Right lung (tissue), 10 donors: ENCODE data around the gene C5orf52. TPM values are rescaled to one million over a fixed set of nuclear protein-coding genes. Genes with fewer than 3 reads are reported as not detected.
"Not testable (repeated sequence)": the region's sequence is repeated elsewhere in the genome, so short reads cannot be mapped to it uniquely, and the experiment has no call there.

Source experiments
- DNase-seq, 2 donors: peaks; one replicate each; pipeline ENCODE4 v3.0.0-alpha.2; 2013
- long read RNA-seq, 8 donors: transcript quantifications; one replicate each; lab custom pipeline, GENCODE V29; 2026
- polyA plus RNA-seq, 5 donors: library from polyadenylated mRNA; unstranded; fragments of 120-200 nt; gene quantifications; one replicate each; pipeline versions ENCODE4 v1.2.1 to v1.2.3, GENCODE V29; 2013; ENCODE audit warnings: inconsistent platforms in 1 of 5, low replicate concordance in 1 of 5; ENCODE audit not compliant: insufficient read length in 5 of 5, insufficient read depth in 1 of 5

Gene C5orf52
- not detected for polyA plus RNA-seq
- long read RNA-seq, donor 1 = 0 reads
- long read RNA-seq, donor 2 = 0 reads
- long read RNA-seq, donor 3 = 0 reads
- long read RNA-seq, donor 4 = 0 reads
- long read RNA-seq, donor 5 = 0 reads
- long read RNA-seq, donor 6 = 0 reads
- long read RNA-seq, donor 7 = 0 reads
- long read RNA-seq, donor 8 = 0 reads

DNA sequence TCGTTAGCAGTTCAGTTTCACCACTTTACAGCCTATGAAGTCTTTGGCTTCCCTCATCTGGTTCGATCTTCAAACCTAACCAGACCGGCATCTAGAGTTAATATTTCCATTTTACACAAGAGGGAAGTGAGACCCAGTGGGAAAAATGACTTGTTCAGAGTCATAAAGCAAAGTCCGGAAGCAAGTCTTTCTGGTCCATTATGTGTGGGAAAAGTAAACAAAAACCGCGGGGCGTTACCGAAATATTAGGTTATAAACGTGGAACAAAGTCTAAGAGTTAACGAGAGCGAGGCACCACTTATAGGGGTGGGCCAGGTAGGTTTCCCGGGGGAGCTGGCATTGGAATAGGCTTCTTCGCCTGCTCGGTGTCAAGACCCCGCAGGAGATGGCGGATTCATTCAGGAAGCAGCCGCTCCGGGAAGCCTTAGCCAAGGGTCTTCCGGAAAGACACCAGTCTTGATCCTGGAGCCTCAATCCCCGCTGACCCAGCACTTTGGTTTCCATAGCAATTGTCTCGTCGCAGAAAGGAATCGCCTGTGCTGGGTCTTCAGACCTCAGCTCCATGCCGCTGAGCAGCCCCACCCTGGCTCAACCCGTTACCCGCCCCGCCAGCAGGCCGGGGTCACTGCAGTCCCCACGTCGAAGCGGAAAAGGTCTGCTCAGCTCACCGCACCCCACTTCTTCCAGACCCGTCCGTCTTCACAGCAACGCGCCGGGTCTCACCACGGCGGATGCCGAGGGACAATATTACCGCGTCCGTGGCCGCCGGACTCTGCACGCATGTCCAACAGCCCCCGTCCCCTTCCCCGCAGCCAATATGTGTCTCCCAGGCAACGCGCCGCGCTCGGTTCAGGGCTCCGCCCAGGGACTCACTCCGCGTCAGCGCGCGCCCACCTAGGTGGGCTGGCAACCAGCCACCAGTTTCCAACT is at the start of gene C5orf52:
Gene C5orf52 (plus strand): TSS at position 872 of the 930 bp plus-strand sequence. CDS start 82 bp downstream, outside the sequence.
- peak; percentile 19 to 22 for DNase-seq

DNA sequence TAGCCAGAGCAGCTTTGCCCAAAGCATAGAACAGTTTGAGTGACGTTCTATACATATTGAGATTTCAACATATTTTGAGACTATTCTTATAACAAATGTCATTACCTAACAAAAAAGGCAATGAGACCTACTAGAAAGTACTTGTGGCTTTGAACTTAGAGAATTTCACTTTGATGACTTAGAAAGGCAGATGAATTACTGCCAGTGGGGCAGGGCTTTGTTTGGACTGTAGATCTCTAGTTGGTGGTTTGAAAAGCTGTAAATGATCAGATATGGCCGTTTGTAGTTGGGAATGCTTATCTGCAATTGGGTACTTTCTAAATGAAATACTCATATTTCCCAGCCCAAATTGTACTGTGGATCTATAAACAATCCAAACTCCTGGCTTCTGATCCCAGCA is 47.2 kb upstream of the C5orf52 start:
- DNase-seq = no peak

DNA sequence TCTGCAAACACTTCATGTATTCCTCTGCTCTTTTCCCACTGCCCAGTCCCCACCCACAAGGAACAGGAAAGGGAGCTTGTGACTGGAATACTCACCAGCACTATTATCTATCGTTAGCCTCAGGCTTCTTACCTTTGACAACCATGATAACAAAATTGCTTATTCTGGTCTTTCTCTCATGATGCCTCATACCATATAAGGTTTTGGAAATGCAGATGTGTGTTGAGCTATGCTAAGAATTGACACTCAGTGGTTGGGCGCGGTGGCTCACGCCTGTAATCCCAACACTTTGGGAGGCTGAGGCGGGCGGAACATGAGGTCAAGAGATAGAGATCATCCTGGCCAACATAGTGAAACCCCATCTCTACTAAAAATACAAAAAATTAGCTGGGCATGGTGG is 44.5 kb upstream of the C5orf52 start:
- no peak for DNase-seq

DNA sequence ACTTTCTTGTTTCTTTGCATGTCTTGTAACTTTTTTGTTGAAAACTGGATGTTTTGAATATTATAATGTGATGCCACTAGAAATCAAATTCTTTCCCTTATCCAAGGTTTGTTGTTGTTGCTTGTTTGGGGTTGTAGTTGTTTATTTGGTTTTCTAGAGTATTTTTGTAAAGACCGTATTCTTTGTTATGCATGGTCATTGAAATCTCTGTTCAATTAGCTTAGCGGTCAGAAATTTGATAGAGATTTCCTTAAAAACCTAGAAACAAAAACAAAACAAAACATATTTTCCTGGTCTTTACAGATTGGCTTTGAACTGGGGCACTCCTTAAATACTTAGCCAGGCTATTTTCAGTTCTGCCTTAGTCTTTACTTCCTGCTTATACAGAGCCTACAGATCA is 41.0 kb upstream of the C5orf52 start:
- no peak for DNase-seq

DNA sequence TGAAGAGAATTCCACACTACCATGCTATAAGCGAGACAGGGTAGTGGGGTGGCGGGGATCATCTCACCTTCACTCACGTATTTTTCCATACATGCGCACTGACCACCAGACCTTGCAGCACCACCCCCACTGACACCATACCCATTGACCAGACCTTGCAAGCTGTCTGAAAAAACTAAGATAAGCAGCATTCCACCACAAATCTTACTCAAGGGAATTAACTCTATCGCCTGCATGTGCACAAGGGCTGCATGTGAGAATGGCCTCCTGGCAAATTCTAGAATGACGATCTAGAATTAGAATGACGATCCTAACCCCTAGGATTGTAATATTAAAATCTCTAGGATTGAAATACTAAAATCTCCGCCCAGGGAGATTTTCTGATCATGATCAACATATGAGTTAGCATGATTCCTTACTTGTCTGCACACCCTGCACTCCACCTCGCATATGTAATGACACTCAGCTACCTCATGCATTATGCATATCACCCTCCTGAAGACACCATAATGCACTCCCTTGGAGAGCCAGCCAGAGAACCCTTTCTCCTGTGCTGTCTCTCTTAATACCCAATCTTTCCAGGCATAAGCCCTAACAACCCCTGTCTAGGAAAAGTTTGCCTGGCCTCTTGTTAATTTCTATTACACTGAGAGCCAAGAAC is 30.8 kb upstream of the C5orf52 start:
- no peak for DNase-seq

DNA sequence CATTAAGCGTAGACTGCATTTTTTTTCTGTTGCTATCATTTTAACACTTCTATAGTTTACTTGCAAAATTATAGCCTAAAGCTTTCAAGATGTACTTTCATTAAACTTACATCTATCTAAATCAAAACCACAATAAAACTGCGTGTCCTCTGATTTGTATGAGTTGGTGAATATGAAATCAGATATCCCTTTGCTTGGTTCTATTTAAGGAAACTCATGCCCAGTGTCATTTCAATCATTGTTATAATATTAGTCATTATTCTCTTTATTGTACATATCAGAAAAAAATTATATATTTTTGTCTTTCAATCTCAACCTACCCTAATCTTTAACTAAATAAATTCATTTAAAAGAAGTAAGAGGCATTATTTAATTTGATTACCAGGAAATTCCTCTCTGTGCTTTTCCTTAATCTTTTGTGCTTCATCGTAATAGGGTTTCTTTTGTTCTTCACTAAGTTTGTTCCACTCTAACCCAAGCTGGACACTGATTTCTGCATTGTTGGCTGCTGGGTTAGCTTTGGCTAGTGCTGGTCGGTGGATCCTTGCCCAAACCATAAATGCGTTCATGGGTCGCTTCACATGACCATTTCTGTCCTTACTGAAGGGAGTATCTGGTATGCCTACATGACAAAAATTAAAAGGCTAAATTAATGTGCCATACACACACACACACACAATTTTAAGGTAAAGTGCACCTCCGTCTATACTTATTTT is 22.9 kb upstream of the C5orf52 start:
- no peak for DNase-seq

DNA sequence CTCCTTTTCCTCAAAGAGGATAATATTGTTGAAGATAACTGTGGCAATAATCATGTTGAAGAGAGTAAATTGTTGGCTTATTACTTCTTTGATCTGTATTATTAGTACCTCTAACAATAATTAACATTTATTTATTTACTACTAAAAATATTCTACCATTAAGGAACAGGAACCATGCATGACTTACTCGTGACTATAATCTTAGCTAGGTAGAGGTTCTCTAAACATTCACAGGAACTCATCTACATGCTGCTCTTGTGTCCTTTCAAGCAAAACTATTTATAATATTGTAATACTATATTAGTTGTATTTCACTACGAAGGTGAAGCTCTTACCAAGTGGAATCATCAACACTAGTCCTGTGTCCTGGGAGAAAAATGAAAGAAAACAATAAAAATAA is 22.2 kb upstream of the C5orf52 start:
- no peak for DNase-seq

DNA sequence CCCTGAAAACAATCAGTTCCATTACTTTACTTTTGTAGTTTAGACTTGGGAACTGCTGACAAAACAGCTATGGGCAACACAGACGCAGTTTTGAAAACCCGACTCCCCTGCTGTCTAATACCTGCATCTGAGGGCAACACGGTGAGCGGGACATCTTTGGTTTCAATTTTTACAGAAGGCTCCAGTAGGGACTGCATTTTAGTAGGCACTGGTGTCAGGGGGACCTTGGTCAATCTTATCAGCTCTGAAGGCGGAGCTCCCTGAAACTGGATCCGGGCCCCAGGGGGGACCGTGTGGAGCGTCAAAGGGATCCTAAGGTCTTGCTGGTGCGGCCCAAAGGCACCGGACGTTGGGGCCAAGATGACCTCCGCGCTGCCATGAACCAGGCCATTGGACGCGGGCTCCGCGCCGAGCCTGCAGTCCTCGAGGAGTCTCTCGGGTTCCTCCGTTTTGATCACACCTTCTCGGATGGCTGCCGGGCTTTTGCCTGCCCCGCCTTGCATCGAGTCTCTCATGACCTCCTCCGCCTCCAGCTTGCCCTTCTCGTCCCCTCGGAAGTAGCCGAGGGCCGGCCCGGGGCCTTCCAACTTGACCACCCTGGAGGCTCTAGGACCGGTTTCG is 20.2 kb upstream of the C5orf52 start:
- DNase-seq = no peak

DNA sequence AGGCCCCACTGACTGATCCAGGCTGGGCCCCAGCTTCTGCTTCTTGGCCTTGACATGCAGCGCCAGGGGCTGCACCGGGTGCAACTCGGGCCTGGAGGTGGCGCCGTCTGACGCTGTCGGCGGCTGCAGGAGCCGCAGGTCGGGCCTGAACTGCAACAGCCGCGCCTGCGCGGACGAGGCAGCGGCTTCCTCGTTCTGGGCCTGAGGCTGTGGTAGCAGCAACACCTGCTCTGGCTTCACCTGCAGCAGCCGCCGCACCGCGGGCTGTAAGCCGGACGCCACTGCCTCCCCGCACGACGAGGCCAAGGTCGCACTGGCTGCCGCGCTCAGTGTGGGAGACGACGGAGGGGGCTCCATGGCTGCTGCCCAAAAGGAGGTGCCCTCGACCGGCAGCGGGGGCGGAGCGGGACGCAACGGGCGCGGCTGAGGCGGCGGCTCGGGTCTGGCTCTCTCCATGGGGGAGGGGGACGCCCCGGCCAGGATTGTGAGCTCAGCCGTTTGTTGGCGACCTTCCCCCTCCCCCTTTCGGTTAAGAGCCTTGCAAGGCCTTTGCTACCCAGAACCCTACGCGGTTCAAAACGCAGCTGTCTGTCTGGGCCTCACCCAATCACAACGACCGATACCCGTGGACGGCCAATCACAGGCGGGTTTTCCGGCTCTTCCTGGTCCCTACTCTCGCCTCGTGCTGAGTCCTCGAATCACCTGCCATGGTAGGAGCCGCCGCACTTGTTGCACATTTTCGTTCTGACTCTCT is 19.5 kb upstream of the C5orf52 start:
- peak; percentile 37 to 38 for DNase-seq

DNA sequence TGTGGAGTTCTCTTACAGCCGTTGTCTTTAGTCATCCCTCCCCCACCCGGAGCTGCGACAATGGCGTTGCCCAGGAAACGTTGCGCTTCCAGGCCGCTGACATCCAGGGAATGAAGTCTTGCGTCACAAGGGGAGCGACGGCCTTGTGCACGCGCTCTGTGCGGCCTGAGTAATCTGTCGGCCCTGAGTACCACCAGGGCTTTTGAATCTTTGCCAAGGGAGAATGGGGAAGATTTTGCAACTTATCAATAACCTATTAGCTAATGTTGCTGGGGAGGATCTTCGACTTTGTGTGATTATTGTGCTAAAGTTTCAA is 19.0 kb upstream of the C5orf52 start, which contains the start of gene SOX30:
Gene SOX30 (minus strand): TSS at position 62 of the 316 bp plus-strand sequence. CDS start 360 bp downstream, outside the sequence.
- no peak for DNase-seq

DNA sequence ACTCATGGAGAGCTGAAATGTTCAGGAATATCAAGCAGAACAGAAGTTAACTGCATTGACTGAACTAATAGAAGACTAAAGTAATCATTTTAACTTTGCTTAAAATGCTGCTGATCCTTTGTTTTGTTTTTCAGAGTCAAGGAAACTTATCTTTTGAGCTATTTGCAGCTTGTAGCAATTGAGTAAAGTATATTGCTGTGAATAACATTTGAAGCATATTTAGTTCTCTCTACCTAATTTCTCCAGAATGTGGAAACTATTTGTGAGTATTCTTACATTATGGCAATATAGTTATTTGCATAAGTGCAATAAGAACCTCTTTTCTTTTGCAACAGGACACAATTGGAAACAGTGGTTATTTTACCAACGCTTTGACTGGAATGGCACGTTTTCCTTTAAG is 13.8 kb upstream of the C5orf52 start:
- no peak for DNase-seq

DNA sequence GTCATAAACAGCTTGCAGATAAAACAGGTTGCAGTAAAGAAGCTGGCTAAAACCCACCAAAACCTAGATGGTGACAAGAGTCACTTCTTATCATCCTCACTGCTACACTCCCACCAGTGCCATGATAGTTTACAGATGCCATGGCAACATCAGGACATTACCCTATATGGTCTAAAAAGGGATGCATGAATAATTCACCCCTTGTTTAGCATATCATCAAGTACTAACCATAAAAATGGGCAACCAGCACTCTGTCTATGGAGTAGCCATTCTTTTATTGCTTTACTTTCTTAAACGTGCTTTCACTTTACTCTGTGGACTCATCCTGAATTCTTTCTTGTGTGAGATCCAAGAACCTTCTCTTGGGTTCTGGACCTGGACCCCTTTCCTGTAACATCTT is 12.4 kb upstream of the C5orf52 start:
- DNase-seq = no peak

DNA sequence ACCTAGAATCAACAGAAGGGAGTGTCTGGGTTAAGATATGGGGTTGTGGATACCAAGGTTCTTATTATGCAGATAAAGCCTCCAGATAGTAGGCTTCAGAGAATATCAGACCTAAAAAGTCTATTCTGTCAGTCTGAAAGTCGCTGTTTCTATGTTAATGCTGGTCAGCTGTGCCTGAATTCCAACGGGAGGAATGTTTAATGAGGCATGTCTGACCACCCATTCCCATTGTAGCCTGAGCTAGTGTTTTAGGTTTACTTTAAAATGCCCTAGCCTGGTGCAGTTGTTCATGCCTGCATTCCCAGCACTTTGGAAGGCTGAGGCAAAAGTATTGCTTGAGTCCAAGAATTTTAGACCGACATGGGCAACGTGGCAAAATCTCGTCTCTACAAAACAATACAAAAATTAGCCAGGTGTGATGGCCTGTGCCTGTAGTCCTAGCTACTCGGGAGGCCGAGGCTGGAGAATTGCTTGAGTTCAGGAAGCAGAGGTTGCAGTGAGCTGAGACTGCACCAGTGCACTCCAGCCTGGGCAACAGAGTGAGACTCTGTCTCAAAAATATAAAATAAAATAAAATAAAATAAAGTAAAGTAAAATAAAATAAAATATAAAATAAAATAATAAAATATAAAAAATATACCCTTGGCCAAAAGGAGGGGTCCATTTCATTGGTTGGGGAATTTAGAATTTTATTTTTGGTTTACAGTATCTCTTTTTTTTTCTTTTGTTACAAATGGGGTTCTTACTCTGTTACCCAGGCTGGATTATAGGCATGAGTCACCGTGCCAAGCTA is 11.3 kb upstream of the C5orf52 start:
- DNase-seq = no peak

DNA sequence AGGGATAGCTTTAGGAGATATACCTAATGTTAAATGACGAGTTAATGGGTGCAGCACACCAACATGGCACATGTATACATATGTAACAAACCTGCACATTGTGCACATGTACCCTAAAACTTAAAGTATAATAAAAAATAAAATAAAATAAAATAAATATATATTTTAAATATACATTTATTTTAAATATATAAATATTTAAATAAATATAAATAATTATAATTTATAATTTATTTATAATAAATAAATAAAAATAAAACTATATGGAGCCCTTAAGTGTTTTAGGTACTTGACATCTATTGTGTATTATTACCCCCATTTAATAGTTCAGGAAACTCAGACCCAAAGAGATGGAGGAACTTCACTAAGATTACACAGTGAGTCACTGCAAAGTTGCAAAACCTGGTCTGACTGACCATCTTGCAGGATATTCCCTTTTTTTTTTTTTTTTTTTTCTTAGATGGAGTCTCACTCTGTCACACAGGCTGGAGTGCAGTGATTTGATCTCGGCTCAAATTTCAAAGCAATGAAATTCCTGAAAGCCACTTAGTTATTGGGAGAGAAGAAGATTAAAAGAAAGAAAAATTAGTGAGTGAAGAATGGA is 5.8 kb upstream of the C5orf52 start:
- no peak for DNase-seq

DNA sequence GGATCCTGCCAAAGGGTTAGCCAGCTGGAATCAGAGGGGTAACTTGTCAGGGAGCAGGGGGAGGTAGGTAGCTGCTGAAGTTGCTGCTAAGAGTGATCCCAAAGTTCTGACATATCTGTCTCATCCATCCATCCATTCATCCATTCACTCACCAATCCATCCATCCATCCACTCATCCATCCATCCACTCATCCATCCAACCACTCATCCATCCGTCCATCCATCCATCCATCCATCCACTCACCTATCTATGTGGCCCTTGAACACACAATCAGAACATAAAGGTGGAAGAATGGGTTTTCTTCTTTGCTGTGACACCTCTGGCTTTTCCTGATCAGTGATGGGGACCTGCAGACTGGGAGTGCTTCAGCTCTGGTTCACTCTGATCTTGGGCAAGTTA is 3.0 kb upstream of the C5orf52 start:
- DNase-seq = no peak

DNA sequence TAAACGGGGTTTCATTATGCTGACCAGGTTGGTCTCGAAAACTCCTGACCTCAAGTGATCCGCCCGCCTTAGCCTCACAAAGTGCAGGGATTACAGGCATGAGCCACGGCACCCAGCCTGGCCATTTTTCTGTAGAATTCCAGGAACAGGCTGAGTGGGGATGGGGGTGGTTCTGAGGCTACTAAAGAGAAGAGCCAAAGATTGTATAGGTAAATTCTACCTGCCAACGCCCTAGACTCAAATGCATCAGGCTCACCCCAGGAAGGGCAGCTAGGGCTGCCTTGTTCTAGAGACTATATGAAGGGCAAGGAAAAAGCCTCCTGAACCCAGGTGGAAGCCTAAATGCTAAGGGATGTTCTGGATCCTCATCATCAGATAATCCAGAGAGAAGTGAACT is 1.6 kb upstream of the C5orf52 start:
- DNase-seq = no peak

DNA sequence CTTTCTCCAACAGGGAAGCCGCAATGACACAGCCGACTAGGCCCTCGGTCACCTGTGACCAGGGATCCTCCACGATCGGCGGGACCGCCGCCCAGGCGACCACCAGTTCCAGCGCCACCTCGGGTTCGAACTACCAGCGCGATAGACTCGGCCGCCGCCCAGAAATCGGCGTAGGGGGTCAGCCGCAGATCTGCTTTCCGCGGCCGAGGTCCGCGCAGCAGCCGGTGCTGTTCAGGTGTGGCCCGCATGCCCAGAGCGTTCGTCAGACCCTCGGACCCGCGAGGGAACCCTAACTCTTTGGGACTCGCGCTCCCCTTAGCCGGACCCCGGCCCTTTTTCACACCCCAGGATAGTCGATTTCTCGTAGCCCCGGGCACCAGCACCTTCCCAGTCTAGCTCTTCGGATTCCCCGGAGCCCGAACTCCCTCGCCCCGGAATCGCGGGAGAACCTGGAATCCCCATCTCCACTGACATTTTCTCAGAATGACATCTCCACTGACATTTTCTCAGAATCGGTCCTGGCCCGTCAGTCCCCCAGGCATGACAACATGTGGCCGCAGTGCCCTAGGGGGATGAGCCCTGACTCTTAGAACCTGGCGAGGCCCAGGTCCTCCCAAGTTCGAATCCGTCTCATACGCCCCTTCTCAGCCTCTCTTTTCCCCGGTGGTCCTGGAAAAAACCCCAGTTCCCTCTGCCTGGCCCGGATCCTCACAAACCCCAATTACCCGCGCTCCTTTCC is 428 bp downstream of the C5orf52 start:
- DNase-seq = no peak

DNA sequence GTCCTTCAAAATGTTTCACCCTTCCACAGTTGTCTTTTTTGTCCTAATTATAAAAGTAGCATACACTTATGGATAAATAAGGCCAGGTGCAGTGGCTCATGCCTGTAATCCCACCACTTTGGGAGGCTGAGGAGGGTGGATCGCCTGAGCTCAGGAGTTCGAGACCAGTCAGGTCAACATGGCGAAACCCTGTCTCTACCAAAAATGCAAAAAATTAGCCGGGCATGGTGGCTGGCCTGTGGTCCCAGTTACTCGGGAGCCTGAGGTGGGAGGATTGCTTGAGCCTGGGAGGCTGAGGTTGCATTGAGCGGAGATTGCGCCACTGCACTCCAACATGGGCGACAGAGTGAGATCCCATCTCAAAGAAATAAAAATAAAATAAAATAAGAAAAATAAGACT is 1.6 kb downstream of the C5orf52 start:
- DNase-seq = no peak

DNA sequence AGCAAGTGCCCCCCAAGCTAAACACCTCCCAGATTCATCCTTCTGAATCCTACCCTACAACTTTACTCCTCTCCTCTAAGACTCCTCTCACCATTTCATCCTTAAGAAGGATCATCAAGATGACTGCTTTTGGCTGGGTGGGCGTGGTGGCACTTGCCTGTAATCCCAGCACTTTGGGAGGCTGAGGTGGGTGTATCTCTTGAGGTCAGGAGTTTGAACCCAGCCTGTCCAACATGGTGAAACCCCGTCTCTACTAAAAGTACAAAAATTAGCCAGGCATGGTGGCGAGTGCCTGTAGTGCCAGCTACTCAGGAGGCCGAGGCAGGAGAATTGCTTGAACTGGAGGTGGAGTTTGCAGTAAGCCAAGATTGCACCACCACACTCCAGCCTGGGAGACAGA is 3.0 kb downstream of the C5orf52 start:
- DNase-seq = not testable (repeated sequence)
